Stimulated activated CD4-positive, alpha-beta T cell treated with anti-CD3 and anti-CD28 coated beads, Interleukin-2, amount 100 ng/mL, for 24 hours (primary cell): ENCODE data around the gene SLC28A3.
A peak's percentile ranks its signal among the peaks of the same experiment; 100 is the strongest.

Experiments
- DNase-seq, 2 donors: peaks; one replicate each; pipeline ENCODE4 v3.0.0-alpha.2; 2020

SLC28A3 gene

GRCh38 chr9:84338792-84339191 is 1.8 kb downstream of the SLC28A3 start:
- no peak for DNase-seq

- DNase-seq = no peak
Measured at GRCh38 chr9:84337252-84337651, 3.3 kb downstream of the SLC28A3 start.

GRCh38 chr9:84331119-84331809 is 9.3 kb downstream of the SLC28A3 start:
- no peak for DNase-seq

DNA sequence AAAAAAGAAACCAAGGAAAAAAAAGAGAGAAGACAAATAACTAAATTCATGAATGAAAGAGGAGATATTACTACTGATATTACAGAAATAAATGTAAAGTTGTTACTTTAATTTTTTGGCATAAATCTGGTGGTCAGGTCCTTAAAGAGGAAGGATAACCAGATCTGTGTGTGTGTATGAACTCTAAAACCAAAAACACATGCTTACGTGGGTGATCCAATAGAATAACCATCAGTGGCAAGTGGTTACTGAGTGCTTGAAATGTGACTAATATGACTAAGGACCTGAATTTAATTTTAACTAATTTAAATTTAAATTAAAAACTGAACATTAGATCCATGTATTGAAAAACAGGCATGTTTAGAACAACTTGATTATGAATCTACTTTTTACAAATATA is 10.3 kb downstream of the SLC28A3 start:
- DNase-seq = no peak

- DNase-seq = no peak
Measured at GRCh38 chr9:84327184-84327583, 13.4 kb downstream of the SLC28A3 start.

DNA sequence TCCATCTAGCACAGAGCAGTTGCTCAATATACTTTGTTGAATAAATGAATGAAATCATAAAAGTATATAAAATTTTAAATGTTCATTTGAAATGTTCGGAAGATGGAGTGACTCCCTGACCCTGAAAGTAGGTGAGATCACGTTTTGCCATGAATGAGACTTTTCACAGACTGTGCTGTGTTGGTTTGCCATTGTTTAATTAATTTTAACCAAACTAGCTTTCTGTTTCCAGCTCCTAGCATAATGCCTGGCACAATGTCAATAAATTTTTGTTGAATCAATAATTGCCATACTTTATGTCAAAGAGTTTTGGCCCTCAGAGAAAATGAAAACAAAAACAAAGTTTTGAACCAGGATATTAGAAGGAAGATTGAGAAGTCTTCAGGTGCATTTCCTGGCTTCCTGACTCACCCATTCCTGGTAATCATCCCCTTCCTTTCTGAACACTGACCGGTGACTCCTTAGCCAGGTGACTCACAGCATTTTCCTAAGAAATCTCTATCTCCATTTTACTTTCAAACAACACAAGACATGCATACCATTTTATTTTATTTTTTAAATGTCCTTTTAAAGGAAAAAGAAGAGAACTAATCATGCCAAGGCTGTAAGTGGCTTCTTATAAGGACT is 15.1 kb downstream of the SLC28A3 start:
- DNase-seq = no peak

DNA sequence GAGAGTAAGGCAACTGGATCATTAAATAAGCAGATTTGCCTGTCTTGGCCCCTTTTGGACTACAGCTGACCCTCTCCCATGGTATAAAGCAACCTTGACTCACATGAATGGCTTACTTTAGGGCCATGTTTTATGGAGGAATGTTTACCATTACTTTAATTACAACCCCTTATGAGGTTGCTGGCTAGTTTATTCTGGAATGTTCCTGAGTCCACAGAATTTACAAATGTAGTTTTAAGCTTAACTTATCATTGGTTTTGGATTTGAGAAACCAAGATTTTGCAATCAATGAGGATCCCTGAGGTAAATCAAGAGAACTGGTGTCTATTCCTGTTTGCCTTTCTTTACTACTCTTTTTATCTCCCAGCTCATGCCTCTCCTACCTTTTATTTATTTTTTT is 15.7 kb downstream of the SLC28A3 start:
- DNase-seq = no peak

DNA sequence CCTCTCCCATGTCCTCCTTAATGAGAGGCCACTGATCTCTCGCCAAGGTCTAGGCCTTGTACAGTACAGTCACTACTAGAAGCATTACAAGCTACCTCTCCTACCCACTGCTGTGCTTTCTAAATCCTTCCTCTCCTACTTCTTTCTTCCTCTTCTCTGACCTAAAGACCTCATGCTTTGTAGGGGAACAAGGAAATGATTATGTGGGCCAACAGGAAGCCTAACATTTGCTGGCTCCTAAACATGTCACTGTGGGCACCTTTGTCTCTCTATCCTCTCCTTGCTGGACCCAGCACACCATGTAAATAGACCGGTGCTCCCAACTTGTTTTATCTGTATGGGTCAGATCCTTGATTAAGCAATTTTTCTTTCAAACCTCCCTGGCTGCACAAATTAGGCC is 16.7 kb downstream of the SLC28A3 start:
- no peak for DNase-seq

- DNase-seq = no peak
Measured at GRCh38 chr9:84322828-84323227, 17.7 kb downstream of the SLC28A3 start.

- DNase-seq = no peak
Measured at GRCh38 chr9:84320231-84320630, 20.3 kb downstream of the SLC28A3 start.

DNA sequence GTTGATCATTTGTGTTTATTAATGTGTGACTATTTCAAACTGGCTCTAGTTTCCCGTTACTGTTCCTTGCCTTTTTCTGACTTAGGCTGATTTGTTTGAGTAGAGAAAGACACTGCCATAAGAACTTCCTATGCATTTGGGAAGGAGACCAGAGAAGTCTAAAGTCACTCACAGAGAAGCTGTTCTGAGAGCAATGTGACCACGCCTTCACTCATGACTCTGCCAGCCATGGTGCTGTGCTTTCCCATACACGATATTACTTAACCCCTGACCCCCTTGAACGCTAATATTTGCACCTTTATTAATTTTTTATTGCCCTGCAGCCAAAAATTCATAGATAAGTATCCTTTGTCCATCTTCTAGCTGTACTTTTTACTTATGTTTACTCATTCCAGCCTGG is 20.9 kb downstream of the SLC28A3 start:
- DNase-seq = no peak

DNA sequence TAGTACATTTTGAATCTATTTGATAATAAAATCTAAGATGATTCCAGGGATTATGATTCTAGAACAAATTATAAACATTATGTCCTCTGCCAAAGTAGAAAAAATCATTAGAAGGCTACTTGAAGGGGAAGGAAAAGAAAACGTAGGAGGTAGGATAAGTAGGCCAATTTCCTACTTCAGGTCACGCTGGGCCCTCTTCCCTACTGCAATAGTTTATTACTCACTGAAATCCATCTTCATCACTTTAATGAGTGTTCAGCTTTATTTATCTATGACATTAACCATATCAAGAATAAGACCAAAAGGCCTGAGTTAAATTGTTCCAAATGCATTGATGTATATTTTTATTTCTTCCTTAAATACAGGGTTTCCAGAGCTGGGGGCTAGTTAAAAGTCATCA is 21.6 kb downstream of the SLC28A3 start:
- no peak for DNase-seq

DNA sequence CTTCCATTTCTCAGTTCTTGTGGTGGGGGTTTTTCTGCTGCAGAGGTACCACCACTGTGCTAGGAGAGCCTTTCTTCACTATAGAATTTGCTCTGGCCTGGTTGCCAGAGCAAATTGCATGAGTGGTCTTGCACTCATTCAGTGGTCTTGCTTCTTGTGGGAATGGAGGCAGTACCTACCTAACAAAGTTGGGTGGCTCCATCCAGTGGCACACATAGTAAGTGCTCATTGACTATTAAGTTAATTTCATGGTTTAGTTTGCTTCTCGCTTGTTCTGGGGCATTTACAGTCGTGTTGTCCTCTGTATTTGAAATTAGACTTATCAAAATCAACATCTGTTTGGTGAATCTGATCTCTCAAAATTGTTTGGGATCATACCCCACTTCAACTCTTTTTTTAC is 23.0 kb downstream of the SLC28A3 start:
- DNase-seq = no peak

- DNase-seq = peak; percentile 62 to 67
Measured at GRCh38 chr9:84315278-84315877, 25.2 kb downstream of the SLC28A3 start.

GRCh38 chr9:84314306-84314705 is 26.3 kb downstream of the SLC28A3 start:
- no peak for DNase-seq

DNA sequence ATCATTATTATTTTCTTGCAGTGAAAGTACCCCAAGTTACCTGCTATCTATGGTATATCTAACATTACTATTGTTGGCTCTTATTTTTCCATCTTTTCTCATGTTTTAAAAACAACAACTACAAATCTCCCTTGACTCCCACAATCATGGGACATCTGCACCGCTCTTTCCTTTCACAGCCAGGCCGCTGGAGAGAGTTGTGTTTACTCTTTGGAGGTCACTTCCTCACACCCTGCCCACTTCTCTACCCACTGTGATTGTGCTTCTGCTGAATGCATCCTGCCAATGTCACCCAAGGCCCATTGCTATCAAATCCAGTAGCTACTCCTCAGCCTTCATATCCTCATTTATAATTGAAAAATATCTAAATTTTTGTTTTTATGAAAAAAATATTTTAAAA is 29.7 kb downstream of the SLC28A3 start:
- DNase-seq = no peak

- no peak for DNase-seq
Measured at GRCh38 chr9:84305497-84306131, 34.9 kb downstream of the SLC28A3 start.

- no peak for DNase-seq
Measured at GRCh38 chr9:84304166-84304565, 36.4 kb downstream of the SLC28A3 start.

DNA sequence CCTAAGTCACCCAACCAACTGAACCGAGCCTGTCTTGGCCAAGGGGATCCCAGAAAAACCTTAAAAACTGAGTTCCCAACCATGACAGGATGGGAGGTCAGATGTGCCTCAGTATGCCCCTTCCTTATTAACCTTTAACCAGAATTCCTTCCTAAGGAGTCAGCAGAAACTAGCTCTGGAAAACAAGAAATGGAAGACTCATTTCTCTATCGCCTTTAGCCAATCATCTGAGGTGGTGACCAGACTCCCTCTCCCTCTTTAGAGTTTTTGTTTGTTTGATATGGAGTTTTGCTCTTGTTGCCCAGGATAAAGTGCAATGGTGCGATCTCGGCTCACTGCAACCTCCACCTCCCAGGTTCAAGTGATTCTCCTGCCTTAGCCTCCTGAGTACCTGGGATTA is 37.5 kb downstream of the SLC28A3 start:
- no peak for DNase-seq

GRCh38 chr9:84301851-84302250 is 38.7 kb downstream of the SLC28A3 start:
- no peak for DNase-seq

DNA sequence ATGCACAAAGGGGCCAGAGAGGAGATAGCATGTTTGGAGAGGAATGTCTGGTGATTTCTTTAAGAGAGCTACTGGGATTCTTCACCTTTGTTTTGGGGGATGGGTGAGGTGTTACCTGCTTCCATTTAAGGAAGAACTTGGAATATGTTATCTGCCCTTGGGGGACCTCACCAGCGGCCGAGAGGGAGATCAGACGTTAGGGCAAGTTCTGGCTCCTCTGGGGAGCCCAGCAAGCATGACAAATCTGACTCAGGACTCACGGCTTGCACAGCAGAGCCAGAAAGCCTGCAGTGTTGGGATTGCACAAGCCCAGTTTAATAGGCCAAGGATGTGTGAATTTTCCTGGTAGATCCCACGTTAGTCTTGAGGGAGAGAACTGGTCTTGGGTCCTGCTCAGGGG is 40.3 kb downstream of the SLC28A3 start:
- no peak for DNase-seq

GRCh38 chr9:84297162-84297821 is 43.3 kb downstream of the SLC28A3 start:
- no peak for DNase-seq

DNA sequence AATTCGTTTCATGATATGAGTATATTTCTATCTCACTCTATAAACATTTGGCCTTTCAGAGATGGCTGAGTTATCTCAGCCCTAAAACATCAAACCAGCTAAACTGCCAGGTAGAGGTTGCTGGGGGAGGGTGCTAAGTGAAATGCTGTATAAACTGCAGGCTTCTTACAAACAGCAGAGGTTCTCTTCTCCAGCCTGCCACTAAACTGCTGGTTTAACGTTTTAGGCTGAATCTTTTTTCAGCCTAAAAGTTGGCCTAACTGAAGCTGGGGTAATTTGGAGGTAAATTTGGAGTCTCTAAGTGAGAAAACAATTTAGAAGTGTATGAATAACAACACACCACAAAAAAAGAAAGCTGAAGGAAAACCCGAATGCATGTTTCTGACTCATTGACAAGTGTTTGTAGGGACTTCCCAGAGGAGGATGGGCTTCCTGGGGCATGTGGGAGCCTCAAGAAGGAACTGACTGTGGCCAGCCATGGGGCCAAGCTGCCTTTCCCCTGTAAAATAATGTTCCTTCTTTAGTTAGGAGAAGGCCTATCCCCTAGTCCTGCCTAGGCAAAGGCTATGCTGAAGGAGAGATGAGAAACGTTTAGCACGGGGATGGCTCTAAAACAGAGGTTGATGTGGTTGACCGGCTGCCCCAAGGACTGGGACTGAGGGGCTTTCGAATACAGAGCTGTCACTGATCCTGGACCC is 44.3 kb downstream of the SLC28A3 start:
- peak; percentile 58 to 69 for DNase-seq
